Mucosa of descending colon (tissue), 3 donors: ENCODE data around the gene GABBR2. TPM values are rescaled to one million over a fixed set of nuclear protein-coding genes. Genes with fewer than 3 reads are reported as not detected.

Source experiments
- ATAC-seq: fragments of 200-7000 bp; cut with Tn5 transposase; one replicate; pipeline ENCODE4 v1.9.1; 2020; ENCODE audit warnings: mild to moderate bottlenecking, moderate library complexity
- DNase-seq, 3 donors: peaks; one replicate each; pipeline ENCODE4 v3.0.0-alpha.2; 2020
- H3K36me3 ChIP-seq: fragments of 200-600 bp; one replicate; pipeline ENCODE4 v1.8.0; 2021; ENCODE audit warnings: low read depth, mild to moderate bottlenecking
- H3K4me1 ChIP-seq: fragments of 200-600 bp; one replicate; pipeline ENCODE4 v1.8.0; 2021; ENCODE audit warnings: low read depth, mild to moderate bottlenecking
- H3K4me3 ChIP-seq: fragments of 200-600 bp; one replicate; pipeline ENCODE4 v1.8.0; 2021; ENCODE audit warnings: mild to moderate bottlenecking
- H3K9me3 ChIP-seq: fragments of 200-600 bp; one replicate; pipeline ENCODE4 v1.8.0; 2021; ENCODE audit warnings: mild to moderate bottlenecking
- intact Hi-C, 2 donors: fragments of 100-400 bp; cut with DNase I in 1 of 2; cut with micrococcal nuclease in 1 of 2; formaldehyde crosslinking; loops; one replicate each; pipeline versions ENCODE4 v1.11.0 to v1.11.1; 2022; cut with DNase I, micrococcal nuclease
- total RNA-seq, 3 donors: library from RNA; stranded (reverse); fragmentation: NEBNext Ultra II Directional in 2 of 3; extraction: Animal tissue kit (Norgen Biotek cat#: 25700) in 2 of 3; gene quantifications; one replicate each; pipeline versions ENCODE4 v1.2.1 to v1.2.4, GENCODE V29; 2021 to 2023
- TF ChIP-seq, protein P1 (sequence below): fragments of 200-600 bp; IDR thresholded peaks from one replicate; pipeline ENCODE4 v1.8.0; 2022; ENCODE audit warnings: antibody characterized with exemption, mild to moderate bottlenecking
- donor health status: DM: no; HTN: no; CAD: no; lungs with moderate emphysema.
- donor health status: DM: no; HTN: no; CAD: no.
- donor health status: DM: no; HTN: yes; CAD: no.

Gene GABBR2
- total RNA-seq, 3 donors from 2014 or later, result 0.35 TPM; not detected in 2

GRCh38 chr9:98584059-98584458 is 124.7 kb downstream of the GABBR2 start:
- no peaks in the 10 kb centered on the region for H3K36me3 ChIP-seq
- intact Hi-C loops, result no loop called here
- TF ChIP-seq, protein P1, sequence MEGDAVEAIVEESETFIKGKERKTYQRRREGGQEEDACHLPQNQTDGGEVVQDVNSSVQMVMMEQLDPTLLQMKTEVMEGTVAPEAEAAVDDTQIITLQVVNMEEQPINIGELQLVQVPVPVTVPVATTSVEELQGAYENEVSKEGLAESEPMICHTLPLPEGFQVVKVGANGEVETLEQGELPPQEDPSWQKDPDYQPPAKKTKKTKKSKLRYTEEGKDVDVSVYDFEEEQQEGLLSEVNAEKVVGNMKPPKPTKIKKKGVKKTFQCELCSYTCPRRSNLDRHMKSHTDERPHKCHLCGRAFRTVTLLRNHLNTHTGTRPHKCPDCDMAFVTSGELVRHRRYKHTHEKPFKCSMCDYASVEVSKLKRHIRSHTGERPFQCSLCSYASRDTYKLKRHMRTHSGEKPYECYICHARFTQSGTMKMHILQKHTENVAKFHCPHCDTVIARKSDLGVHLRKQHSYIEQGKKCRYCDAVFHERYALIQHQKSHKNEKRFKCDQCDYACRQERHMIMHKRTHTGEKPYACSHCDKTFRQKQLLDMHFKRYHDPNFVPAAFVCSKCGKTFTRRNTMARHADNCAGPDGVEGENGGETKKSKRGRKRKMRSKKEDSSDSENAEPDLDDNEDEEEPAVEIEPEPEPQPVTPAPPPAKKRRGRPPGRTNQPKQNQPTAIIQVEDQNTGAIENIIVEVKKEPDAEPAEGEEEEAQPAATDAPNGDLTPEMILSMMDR, result no peak
- H3K4me3 ChIP-seq, result no peak overlapping the region
- DNase-seq, result no peak
- no peak for ATAC-seq
- H3K9me3 ChIP-seq, result no peaks in the 10 kb centered on the region
- H3K4me1 ChIP-seq, result no peaks in the 10 kb centered on the region

GRCh38 chr9:98583417-98583816 is 125.3 kb downstream of the GABBR2 start:
- TF ChIP-seq, protein P1, result no peak
- Histone ChIP-seq H3K4me1 (no peaks in the 10 kb centered on the region), H3K36me3 (no peaks in the 10 kb centered on the region), H3K9me3 (no peaks in the 10 kb centered on the region), H3K4me3 (no peak overlapping the region)
- DNase-seq, result no peak
- intact Hi-C loops, result no loop called here
- ATAC-seq, result no peak

DNA sequence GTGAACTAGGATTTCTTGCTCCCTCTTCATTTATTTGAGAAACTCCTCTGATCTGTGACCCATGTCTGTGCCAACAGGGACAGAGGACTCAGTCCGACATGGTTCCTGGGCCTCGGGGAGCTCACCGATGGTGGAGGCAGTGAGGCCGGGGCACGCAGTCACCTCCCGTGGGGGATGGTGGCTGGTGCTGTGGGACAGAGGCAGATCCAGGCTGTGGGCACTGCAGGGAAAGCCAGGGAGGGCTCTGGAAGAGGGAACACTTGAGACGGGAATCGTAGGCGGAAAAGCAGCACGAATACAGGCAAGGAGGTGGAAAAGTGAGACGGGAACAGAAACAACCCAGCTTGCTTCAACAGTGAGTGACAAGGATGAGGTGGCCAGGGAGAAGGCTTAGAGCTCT is 127.8 kb downstream of the GABBR2 start:
- no peak for ATAC-seq

GRCh38 chr9:98579700-98580099 is 129.0 kb downstream of the GABBR2 start:
- no peak overlapping the region for H3K4me3 ChIP-seq
- DNase-seq (no peak), ATAC-seq (no peak)
- intact Hi-C loops, result no loop called here
- no peaks in the 10 kb centered on the region for H3K9me3 ChIP-seq
- no peaks in the 10 kb centered on the region for H3K36me3 ChIP-seq
- H3K4me1 ChIP-seq, result no peaks in the 10 kb centered on the region
- TF ChIP-seq, protein P1, result no peak

More for the DNA sequence above, 127.8 kb downstream of the GABBR2 start:
- no peak for DNase-seq
- Histone ChIP-seq H3K4me3 (no peak overlapping the region), H3K36me3 (no peaks in the 10 kb centered on the region), H3K9me3 (no peaks in the 10 kb centered on the region), H3K4me1 (no peaks in the 10 kb centered on the region)
- intact Hi-C loops, result no loop called here
- TF ChIP-seq, protein P1, result no peak

DNA sequence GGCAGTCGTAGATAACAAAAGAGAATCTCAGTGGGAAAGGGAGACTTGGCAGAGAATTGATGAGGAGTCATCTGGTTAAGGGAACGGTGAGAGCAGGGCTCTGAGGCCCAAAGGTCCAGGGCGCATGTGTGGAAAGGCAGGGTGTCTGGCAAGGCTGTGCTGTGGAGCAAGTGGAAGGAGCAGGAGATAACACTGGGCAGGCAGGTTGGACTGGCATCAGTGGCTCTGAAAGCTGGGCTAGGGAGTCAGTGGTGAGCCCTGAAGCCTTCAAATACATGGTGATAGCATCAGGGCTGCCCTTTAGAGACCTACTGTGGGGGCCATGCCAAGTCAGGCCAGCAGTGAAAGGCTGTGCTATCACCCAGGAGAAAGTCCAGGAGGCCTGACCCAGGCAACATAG is 131.3 kb downstream of the GABBR2 start:
- Histone ChIP-seq H3K9me3 (no peaks in the 10 kb centered on the region), H3K4me3 (no peak overlapping the region), H3K4me1 (no peaks in the 10 kb centered on the region), H3K36me3 (no peaks in the 10 kb centered on the region)
- no peak for ATAC-seq
- intact Hi-C loops, result no loop called here
- TF ChIP-seq, protein P1, result no peak
- DNase-seq, result no peak

- intact Hi-C loops, result no loop called here
- TF ChIP-seq, protein P1, result no peak
Observed at GRCh38 chr9:98576859-98577258, 131.9 kb downstream of the GABBR2 start.

More at GRCh38 chr9:98576859-98577258, 131.9 kb downstream of the GABBR2 start:
- H3K4me1 ChIP-seq, result no peaks in the 10 kb centered on the region
- no peaks in the 10 kb centered on the region for H3K36me3 ChIP-seq
- DNase-seq (no peak), ATAC-seq (no peak)
- no peaks in the 10 kb centered on the region for H3K9me3 ChIP-seq
- H3K4me3 ChIP-seq, result no peak overlapping the region
